Activated CD4-positive, alpha-beta T cell treated with anti-CD3 and anti-CD28 coated beads for 48 hours (primary cell): ENCODE data around the gene MAGEF1.
"Not testable (repeated sequence)": the region's sequence is repeated elsewhere in the genome, so short reads cannot be mapped to it uniquely, and the experiment has no call there.

Source experiments
- DNase-seq: peaks from one replicate; pipeline ENCODE4 v3.0.0-alpha.2; 2020

Gene MAGEF1

DNA sequence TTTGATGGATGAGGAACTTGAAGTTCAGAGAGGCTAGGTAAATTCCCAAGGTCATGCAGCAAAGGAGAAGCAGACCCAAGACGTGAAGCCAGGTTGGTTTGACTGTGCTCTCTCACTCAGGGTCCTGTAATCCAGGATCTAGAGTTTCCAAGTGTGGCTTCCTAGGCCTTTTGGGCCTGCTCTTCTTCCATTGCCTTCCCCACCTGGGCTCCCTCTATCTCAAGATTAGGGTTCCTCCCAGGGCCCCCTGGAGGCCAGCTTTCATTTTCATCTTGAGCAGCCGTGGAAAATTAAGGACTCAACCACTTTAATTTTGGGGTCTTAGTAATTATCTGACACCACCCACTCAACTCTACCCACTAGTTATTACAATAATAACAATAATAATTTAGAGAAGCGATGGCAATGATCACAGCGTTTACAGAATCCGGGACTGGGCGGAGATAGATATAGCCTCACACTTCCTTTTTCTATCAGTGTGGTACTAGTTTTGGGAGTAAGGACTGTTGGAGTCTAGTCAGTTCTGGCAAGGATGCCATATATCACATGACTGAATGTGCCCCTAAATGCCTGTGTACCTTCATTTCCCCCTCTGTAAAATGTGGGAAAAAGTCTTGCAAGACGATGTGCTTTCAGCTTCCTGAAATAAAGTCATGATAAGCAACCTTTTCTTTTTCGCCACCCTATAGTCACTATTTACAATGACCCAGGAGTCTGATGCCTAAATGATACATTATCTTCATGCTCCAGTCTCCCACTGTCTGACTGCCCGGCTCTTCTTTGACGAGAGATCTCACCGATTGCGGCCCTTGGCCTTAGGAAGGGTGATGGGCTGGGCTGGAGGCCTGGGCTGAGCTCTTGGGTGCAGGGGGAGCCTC lies 30.2 kb upstream of the MAGEF1 start:
- no peak for DNase-seq

DNA sequence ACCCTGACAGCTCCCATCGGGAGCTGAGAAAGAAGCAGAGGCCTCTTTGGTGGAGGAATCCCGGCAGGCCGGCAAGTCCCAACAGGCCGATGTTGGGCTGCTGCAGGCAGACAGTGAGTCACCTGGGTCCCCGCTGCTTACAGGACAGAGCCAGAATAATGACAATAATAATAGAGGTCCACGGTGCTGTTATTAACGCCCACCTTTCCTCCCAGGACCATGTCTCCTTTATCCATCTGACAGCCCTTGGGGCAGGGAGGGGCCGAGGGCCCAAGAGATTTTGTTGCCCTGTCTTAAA lies 29.3 kb upstream of the MAGEF1 start:
- DNase-seq, result no peak

DNA sequence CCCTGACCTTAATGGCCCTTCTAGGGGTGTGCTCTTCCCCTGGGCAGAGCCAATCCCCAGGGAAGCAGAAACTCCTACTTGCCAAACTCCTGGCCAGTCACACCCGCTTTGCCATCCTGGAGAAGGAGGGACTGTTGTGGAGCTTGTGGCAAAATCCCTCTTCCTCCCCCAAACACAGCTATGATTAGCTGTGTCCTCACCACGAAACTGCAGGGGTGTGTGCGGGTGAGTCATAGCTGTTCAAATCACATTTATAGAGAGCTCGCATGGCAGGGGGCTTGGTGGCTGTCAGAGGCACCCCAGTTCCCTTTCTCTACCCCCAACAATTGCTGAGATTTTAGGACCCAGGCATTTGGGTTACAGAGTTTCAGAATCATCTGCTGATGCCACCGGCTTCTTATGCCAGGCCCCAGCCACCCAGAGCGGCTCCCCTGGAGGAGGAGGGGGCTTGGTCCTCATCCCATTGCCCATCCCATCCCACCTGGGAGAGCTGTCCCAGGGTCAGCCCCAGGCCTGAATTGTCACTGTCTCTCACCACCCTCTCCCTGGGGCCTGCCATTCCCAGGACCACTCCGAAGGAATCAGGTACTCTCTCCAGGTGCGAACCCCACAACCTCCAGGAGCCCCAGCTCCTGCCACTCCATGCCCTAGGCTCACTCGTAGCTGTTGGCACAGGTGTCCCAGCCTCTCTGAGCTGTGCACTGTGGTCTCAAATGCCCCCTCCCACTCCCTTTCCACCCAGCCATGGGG lies 28.8 kb upstream of the MAGEF1 start:
- DNase-seq, result peak; percentile 46

DNA sequence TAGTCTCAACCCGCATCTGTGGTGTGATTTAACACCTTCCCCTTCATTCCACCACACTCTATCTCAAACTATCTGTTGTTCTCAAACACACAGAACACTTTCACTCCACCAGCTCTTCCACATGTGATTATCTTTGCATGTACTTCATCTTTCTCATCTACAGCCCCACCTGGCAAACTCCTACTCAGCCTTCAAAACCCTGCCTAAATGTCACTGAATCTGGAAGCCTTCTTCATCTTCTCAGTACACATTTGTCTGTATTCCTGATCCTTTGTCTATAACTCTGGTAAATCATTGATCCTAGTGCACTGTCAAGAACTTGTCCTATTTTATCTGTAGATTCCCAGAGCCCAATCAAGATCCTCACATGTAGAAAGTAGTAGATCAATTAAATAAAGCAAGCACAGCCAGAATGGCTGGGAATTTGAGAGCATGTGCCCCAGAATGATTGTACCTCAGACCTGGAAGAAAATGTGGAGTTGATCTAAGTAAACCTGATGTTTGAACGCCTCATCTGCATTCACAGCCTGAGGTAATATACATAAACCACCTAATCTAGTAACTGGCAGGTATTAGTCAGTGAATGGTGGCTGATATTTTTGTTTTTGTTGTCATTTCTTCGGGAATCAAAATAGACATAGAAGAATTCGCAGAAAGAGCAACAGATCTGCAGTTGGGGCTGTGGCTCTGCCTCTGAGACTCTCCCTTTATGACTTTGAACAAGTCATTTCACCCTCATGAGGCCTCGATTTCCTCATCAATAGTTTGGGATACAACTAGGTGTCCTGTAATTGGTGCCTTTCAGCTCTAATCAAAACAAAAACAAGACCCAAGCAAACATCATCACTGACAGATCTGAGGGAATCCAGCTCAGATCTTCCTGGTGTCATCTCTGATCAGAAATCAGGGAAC lies 28.0 kb upstream of the MAGEF1 start:
- no peak for DNase-seq

DNA sequence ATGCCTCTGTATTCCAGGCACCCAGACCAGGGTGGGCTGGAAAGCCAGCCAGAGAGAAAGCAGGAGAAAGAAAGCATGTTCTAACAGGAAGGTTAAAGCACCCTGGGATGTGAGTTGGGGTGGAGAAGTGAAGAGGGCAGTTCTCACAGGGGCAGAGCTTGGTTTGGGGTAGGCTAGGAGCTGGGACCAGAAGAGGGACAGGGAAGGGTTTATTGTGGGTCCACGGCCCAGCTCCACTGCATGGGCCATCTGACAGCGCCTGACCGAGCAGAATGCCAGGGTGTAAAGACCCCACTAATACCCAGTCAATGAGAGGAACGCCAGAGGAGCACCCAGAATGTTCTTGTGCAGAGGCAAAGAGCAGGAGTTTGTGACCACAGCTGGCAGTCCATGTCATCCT lies 27.1 kb upstream of the MAGEF1 start:
- DNase-seq, result no peak

DNA sequence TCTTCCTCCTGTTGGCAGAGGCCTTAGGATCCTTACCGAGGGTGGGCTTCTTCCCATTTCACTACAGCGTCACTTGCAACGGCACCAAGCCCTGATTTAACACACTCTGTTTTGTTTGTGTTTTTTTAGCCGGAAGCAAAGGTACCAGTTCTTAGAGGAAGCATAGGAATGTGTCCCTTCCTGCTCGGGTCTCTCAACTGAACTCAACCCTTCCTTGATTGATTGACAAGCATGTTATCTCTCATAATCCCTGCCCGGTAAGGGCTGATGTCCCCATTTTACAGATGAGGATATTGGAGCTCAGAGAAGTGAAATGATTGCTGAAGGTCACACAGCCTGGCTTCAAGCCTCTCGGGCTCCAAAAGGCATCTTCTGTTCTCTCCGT lies 26.6 kb upstream of the MAGEF1 start:
- no peak for DNase-seq

DNA sequence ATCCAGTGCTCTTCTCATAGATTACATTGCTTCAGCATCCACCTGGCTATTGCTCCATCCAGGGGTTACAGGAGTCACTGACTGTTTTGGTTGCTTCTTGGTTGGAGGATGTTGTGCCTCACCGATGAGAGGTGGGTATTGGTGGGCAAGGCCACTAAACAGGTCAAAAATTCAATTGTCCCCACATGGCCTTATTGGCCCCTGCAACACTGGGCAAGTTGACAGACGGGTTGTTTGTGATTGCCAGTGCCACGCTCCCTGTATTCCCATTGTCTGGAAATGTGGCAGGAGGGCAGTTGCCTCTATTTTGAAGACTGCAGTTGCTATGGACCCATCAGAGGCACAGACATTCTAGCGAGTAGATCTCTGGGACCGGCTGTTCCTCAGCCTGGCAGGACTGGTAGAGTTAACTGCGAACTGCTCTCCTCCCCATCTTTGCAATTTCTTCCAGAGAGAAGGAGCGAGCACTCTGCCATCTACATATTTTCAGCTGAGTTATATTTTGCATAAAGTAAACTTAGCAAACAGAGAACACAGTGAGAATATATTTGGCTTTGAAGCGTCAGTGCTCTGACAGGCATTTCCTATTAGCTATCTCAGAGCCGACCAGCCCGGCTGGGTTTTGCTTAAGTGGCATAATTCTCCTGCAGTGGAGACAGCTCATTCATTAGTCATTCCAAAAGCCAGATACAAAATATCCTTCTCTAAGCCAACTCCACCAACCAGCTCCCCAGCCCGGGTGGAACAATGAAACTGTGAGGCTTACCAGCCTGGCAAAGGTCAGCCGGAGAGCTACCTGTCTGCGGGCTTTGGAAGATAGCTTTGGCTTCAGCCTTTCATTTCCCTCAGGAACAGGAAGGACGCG lies 26.0 kb upstream of the MAGEF1 start:
- no peak for DNase-seq

DNA sequence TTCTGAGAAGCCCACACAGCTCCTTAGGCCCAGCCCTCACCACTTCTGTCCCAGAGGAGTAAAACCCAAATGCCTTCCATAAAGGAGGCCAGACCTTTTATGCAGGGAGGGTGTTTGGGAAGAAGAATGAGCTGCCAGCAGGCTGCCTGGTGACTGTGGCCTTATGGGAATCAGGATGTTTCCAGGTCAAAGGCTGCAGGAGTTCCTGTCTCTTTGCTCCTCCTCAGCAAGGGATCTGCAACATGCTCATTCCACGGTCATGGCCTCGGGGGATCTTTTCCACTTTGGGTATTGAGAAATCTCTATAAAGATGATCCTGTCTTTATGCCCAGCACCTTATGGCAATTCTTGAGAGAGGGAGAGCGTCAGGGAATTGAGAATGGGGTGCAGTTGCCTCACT lies 25.2 kb upstream of the MAGEF1 start:
- DNase-seq, result no peak

DNA sequence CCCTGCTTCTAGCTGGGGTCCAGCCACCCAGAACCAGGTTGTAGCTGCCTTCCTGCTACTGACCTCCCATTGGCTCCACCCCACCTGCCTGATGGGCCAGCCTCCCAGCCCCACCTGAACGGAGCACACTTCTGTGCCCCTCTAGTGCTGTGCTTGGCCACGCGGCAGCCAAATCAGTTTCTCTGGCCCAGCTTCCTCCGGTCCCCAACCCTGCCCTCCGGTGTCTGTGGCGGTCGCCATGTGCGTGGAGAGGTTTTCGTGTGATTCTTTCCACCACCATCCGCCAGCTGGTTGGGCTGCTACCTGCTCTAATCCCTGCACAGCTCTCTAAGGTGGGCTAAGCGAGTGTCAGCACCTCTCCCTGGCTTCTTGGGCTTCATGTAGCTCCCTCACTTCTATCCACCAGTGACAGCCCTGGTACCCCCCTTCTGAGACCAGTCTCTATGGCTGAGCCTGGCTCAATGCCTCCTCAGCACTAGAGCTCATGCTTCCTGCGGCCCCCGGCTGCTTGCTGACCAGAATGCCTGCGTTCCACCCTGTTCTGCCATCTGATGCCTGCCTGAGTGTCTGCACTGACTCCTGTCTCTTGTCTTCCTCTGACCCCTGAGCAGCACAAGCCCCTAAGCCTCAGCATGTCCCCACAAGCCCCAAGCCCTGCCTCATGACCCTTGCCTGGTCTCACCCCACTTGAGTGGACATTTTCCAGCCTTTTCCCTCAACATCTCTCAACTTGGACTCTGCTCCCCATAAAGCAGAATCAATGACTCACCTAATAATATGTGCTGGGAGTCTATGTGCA lies 23.2 kb upstream of the MAGEF1 start:
- DNase-seq, result no peak

DNA sequence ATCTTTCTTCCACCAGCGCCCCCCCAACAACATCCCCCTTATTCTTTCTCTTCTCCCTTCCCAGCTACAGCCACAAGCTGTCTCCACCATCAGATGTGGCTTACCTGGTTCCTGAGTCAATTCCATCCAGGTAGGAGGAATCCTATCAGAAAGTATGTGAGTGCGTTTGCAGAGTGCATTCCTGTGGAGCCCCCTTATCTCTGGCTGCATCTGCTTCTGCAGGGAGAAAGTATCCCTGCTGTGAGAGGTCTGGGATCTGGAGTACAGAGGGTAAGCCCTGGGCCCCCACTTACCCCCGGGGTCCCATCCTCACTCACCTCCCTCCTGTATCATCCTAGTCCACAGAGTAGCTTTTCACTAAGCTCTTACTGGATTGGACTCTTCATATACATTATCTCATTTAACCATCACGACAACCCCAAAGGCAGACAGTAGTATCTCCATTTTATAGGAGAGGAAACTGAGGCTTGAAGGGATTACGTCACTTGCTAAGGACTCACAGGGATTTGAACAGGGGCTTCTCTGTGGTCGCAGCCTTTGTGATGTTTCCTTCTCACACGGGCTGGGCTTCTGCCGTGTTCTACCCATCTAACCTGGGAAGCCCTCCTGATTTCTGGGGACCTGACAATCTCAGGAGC lies 22.2 kb upstream of the MAGEF1 start:
- no peak for DNase-seq

DNA sequence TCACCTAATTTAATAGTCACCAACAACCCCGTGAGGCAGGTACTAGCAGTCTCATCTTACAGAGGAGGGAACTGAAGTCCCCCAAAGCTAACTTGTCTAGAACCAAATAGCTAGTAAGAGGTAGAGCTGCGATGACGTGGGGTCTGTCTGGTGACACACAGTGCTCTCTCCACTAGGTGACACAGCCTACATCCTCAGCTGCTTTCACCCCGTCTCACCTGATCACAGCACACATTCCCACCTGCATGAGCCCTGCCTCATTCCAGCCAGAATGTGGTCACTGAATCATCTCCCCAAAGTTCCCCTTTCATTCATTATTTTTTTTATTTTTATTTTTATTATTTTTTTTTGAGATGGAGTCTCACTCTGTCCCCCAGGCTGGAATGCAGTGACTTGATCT lies 21.3 kb upstream of the MAGEF1 start:
- DNase-seq, result no peak

DNA sequence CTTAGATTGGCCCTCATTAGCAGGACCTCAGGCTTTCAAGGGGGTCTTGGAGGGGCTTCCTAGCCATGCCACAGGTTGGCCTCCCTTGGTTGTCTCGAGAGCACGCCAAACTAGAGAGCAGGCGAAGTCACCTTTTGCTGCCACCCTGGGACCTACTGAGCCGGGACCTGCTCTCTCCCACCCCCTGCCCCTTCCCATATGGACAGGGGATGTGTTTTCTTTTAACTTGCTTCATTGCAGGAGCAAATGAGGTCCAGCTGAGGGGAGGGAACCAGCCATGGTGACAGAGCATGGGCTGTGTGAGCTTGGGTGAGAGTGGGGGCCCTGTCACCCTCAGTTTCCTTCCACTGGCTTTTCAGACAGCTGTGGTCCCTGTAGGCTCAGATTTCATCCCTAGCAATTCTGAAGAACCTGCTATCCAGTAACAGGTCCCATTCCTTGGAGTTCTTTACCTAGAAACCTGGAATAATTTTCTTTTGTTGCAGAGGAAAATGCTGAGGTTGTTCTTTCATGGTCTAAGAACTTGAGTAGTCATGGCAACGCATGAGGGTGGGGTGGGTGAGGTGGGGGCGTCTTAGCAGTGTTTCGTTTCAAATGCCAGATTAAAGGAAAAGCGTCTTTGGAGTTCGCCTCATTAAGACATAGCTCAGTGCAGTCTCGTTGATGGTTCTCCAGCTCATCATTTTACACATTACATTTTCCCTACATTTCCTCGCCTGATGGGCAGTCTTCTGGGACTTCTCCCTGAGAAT lies 20.1 kb upstream of the MAGEF1 start:
- DNase-seq, result no peak

DNA sequence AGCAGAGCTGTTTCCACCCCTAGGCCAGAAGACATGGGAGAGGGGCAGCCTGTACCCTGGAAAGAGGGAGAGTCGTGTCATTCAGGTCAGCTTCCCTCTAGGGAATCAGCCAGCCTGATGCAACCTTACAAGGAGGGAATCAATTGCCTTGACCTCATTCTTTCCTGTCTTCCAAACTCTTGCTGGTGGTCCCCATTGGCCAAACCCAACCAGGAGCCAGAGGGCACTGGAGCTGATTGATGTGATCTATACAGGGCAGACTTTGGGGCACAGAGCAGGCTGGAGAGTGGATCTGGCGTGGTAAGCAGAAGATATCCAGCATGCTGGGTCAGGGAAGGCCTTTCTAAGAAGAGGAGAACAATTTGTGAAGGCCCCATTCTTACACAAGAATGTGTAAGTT lies 19.1 kb upstream of the MAGEF1 start:
- DNase-seq, result no peak

DNA sequence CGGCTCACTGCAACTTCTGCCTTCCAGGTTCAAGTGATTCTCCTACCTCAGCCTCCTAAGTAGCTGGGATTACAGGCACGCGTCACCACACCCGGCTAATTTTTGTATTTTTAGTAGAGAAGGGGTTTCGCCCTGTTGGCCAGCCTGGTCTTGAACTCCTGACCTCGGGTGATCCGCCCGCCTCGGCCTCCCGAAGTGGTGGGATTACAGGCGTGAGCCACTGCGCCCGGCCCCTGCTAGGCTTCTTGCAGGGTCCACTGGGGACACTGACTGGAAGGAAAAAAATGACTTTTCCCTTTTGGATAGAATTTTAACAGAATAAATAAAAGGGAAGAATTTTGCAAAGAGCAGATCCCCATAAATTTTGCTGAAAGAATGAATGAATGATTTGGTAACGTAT lies 17.3 kb upstream of the MAGEF1 start:
- not testable (repeated sequence) for DNase-seq

DNA sequence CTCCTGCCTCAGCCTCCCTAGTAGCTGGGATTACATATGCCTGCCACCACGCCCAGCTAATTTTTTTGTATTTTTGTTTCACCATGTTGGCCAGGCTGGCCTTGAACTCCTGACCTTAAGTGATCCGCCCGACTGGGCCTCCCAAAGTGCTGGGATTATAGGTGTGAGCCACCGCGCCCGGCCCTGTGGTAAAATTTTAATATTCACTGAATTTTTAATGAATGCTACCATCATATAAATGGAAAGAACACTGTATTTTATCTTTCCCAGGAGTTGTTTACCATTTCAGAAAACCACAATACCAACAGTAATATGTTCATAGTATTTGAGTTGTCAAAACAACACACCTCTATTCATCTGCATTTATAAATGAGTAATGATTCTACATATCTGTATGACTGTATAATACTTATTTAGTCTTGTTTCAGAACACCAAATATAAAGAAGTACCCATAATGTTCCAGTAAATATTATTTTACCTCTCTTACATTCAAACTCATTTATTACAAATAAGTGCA lies 16.2 kb upstream of the MAGEF1 start:
- DNase-seq, result no peak

DNA sequence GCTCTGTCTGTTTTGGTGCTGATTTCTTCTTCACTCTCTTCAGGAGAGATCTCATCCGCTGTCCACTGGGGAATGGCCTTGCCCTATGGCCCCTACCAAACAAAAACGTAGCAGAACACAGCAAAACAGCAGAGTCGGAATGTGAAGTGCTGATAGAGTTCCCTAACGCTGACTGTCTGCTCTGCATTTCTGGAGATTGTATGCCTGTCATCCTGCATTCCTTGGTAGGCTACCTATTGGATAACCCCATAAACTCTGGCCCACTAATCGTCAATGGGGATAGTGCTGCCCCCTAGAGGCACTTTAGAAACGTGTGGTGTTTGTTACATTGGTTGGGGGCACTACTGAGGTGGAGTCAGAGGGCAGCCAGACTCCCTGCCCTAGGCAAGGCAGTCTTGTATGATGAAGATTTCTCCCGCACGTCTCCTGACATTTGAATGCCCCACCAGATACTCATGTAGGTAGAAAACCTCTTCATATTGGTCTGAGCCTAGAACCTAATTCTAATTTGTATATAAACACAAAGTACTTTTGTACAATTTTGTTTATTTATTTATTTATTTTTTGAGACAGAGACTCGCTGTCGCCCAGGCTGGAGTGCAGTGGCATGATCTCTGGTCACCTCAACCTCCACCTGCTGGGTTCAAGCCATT lies 15.6 kb upstream of the MAGEF1 start:
- peak; percentile 63 for DNase-seq

DNA sequence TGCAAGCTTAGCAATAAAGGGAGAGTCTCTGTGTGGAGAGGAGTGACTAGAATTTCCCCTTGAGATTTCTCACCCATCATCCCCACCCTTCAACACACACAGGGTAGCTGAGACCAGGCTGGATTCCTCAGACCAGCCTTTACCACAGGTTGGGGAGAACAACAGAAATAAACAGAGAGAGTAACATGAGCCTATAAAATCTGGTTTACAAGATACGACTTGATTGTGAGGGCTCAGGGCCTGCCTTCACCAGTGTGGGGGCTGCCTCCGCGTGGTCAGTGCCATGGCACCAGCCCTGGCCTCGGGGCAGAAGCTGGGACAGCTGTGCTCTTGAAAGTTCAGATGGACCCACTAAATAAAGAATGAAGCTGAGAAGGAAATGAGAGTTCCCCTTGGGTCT lies 14.6 kb upstream of the MAGEF1 start:
- DNase-seq, result no peak

DNA sequence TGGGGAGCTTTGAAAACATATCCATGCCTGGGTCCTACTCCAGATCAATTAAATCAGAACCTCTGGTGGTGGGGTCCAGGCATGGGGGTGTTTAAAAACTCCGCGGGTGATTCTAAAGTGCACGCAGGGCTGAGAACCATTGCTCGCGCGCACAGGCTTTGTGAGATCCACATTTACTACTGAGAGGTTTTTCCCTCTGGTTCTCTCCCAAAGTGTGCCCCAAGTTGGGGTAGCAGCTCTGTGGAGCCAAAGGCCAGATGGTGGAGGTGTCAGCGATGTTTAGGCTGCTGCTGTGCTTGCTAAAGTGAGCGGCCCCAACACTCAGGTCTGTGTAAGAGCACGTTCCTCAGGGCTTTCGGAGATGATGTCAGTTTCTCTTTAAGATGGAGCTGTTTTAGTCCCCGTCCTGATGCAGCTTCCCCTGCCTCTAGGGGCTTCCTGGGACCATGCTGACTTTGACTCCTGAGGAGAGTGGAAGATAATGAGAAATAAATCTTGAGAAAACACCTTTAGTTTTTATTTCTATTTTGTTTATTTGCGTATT lies 13.4 kb upstream of the MAGEF1 start:
- no peak for DNase-seq

DNA sequence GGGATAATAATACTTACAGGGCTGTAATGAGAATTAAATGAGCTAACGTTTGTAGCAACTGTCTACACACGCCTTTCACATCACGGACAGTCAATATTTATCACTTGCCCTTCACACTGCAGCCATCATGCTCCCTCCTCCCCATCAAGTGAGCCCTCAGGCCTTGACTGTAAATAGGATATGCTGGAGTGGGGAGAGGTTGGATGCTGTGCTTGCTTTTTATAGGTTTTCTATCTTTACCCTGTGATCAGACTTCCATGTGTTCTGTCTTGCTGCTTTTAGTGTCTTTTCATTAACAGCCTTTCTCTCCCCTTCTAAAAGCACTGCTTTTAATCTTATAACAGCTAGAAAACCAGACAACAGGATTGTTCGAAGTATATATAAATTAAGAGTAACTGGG lies 12.8 kb upstream of the MAGEF1 start:
- DNase-seq, result no peak
